Measurements from ENCODE around the gene NR3C2.

DNA sequence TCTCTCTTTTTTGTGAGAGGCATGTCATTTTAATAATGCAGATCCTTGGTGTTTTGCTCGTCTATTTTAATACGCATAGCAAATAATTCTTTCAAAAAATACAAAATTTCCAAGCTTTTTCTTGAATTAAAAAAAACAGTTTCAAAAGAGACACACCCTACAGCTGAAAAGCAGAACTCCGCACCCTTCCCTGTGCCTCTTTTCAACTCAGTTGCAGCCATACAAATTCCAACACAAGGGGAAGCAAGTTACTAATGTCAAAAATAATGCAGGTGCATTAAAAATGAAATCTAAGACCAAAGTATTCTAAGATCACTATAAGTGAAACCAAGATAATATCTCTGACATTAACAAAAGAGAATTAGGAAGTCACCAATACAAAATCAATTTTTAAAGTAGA is 66.6 kb downstream of the NR3C2 start:
- TF ChIP-seq, protein P1, sequence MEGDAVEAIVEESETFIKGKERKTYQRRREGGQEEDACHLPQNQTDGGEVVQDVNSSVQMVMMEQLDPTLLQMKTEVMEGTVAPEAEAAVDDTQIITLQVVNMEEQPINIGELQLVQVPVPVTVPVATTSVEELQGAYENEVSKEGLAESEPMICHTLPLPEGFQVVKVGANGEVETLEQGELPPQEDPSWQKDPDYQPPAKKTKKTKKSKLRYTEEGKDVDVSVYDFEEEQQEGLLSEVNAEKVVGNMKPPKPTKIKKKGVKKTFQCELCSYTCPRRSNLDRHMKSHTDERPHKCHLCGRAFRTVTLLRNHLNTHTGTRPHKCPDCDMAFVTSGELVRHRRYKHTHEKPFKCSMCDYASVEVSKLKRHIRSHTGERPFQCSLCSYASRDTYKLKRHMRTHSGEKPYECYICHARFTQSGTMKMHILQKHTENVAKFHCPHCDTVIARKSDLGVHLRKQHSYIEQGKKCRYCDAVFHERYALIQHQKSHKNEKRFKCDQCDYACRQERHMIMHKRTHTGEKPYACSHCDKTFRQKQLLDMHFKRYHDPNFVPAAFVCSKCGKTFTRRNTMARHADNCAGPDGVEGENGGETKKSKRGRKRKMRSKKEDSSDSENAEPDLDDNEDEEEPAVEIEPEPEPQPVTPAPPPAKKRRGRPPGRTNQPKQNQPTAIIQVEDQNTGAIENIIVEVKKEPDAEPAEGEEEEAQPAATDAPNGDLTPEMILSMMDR (conservative IDR thresholded peaks at IDR 0.05; ENCODE audit: low read depth, low read length): no peak
- no peak for TF ChIP-seq MAZ (IDR thresholded peaks at IDR 0.05; ENCODE audit: borderline replicate concordance, low read depth, low read length)

Measured in IMR-90 (cell line).